HG03378 (cell line): ENCODE results near the gene ARID1B.

ENCODE experiments used
- ATAC-seq: cut with Tn5 transposase; IDR thresholded peaks from one replicate; pipeline ENCODE4 v1.9.1; 2021; ENCODE audit warnings: mild to moderate bottlenecking, moderate library complexity; ENCODE audit not compliant: unreplicated experiment

The ARID1B gene

GRCh38 chr6:157014871-157015270, 237.7 kb downstream of the ARID1B start:
- ATAC-seq: no peak

GRCh38 chr6:157017022-157017421, 239.8 kb downstream of the ARID1B start:
- no peak for ATAC-seq

- no peak for ATAC-seq
Measured at GRCh38 chr6:157017861-157018260, 240.7 kb downstream of the ARID1B start.

GRCh38 chr6:157019115-157019641, 242.0 kb downstream of the ARID1B start:
- ATAC-seq: no peak

GRCh38 chr6:157019733-157020132, 242.6 kb downstream of the ARID1B start:
- ATAC-seq: no peak

- ATAC-seq: no peak
Measured at GRCh38 chr6:157020398-157020797, 243.2 kb downstream of the ARID1B start.

- peak; percentile 31 for ATAC-seq
Measured at GRCh38 chr6:157020881-157021343, 243.7 kb downstream of the ARID1B start.

GRCh38 chr6:157021344-157021992, 244.3 kb downstream of the ARID1B start:
- ATAC-seq: peak; percentile 65

GRCh38 chr6:157021993-157022740, 245.0 kb downstream of the ARID1B start:
- peak; percentile 27 for ATAC-seq

- ATAC-seq: no peak
Measured at GRCh38 chr6:157023958-157024357, 246.8 kb downstream of the ARID1B start.

- no peak for ATAC-seq
Measured at GRCh38 chr6:157024745-157025144, 247.6 kb downstream of the ARID1B start.

- ATAC-seq: no peak
Measured at GRCh38 chr6:157025437-157025836, 248.3 kb downstream of the ARID1B start.

- peak; percentile 66 for ATAC-seq
Measured at GRCh38 chr6:157029980-157030690, 253.0 kb downstream of the ARID1B start.

GRCh38 chr6:157030755-157031154, 253.6 kb downstream of the ARID1B start:
- ATAC-seq: no peak

GRCh38 chr6:157032923-157033322, 255.7 kb downstream of the ARID1B start:
- no peak for ATAC-seq

GRCh38 chr6:157033428-157034140, 256.4 kb downstream of the ARID1B start:
- no peak for ATAC-seq

GRCh38 chr6:157034436-157035230, 257.5 kb downstream of the ARID1B start:
- peak; percentile 51 for ATAC-seq

GRCh38 chr6:157035546-157035945, 258.4 kb downstream of the ARID1B start:
- ATAC-seq: no peak

GRCh38 chr6:157036245-157036711, 259.1 kb downstream of the ARID1B start:
- ATAC-seq: no peak

- no peak for ATAC-seq
Measured at GRCh38 chr6:157037165-157037564, 260.0 kb downstream of the ARID1B start.
